Neural cell (in vitro differentiated cells): ENCODE measurements around the gene COBL. TPM values are rescaled to one million over a fixed set of nuclear protein-coding genes. Genes with fewer than 3 reads are reported as not detected.

ENCODE experiments used
- H2AFZ ChIP-seq: fragments of 200-600, 300-800 bp; sonication (generic), shearing (Covaris generic); 2 replicates; pipeline ENCODE4 v1.6.0; 2014; ENCODE audit warnings: low read depth, mild to moderate bottlenecking, antibody characterized with exemption, low read length, moderate library complexity
- H3F3A ChIP-seq: fragments of 200-600 bp; shearing (Covaris generic); 2 replicates; pipeline ENCODE4 v1.6.1; 2016; ENCODE audit warnings: mild to moderate bottlenecking, moderate library complexity, mixed read lengths, antibody characterized with exemption, low read length; ENCODE audit not compliant: insufficient read depth, poor library complexity, severe bottlenecking
- H3K27ac ChIP-seq: fragments of 200-600, 300-800 bp; sonication (generic), shearing (Covaris generic); 2 replicates; pipeline ENCODE4 v1.5.1; 2014; ENCODE audit warnings: mild to moderate bottlenecking, low read length, moderate library complexity
- H3K27me3 ChIP-seq: fragments of 300-800, 200-600 bp; sonication (generic), shearing (Covaris generic); 2 replicates; pipeline ENCODE4 v1.6.0; 2014; ENCODE audit warnings: mild to moderate bottlenecking, low read depth, low read length, moderate library complexity; ENCODE audit not compliant: insufficient read depth
- H3K36me3 ChIP-seq: fragments of 300-800, 200-600 bp; sonication (generic), shearing (Covaris generic); 2 replicates; pipeline ENCODE4 v1.5.1; 2014; ENCODE audit warnings: mild to moderate bottlenecking, antibody characterized with exemption, low read length, moderate library complexity; ENCODE audit not compliant: insufficient read depth
- H3K4me2 ChIP-seq: fragments of 300-800, 200-600 bp; sonication (generic), shearing (Covaris generic); 2 replicates; pipeline ENCODE4 v1.6.0; 2014; ENCODE audit warnings: mild to moderate bottlenecking, low read length
- H3K4me3 ChIP-seq: fragments of 300-800, 200-600 bp; sonication (generic), shearing (Covaris generic); 2 replicates; pipeline ENCODE4 v1.5.1; 2014; ENCODE audit warnings: mild to moderate bottlenecking, low read length, moderate library complexity
- H3K79me2 ChIP-seq: fragments of 200-600 bp; shearing (Covaris generic); replicated peaks from 2 replicates; pipeline ENCODE4 v1.6.0; 2014; ENCODE audit warnings: mild to moderate bottlenecking, low read length, moderate library complexity; ENCODE audit not compliant: insufficient read depth
- H3K9ac ChIP-seq: fragments of 300-800, 200-600 bp; sonication (generic), shearing (Covaris generic); 2 replicates; pipeline ENCODE4 v1.6.1; 2016; ENCODE audit warnings: mild to moderate bottlenecking, low read length, mixed read lengths
- H3K9me2 ChIP-seq: fragments of 200-600 bp; shearing (Covaris generic); 2 replicates; pipeline ENCODE4 v1.6.1; 2016; ENCODE audit warnings: mild to moderate bottlenecking, low read length, mixed read lengths; ENCODE audit not compliant: insufficient read depth
- H3K9me3 ChIP-seq: fragments of 200-600, 300-800 bp; sonication (generic), shearing (Covaris generic); 2 replicates; pipeline ENCODE4 v1.6.1; 2016; ENCODE audit warnings: mild to moderate bottlenecking, mixed run types, low read length, moderate library complexity, mixed read lengths
- H4K20me1 ChIP-seq: fragments of 200-600 bp; shearing (Covaris generic); 2 replicates; pipeline ENCODE4 v1.6.1; 2016; ENCODE audit warnings: mild to moderate bottlenecking, mixed run types; ENCODE audit not compliant: insufficient read depth
- EP300 ChIP-seq: fragments of 450-650 bp; conservative IDR thresholded peaks from 2 replicates; pipeline ENCODE4 v1.6.1; 2014; ENCODE audit warnings: antibody characterized with exemption, mild to moderate bottlenecking, moderate library complexity; ENCODE audit not compliant: poor library complexity, severe bottlenecking
- EZH2 ChIP-seq: fragments of 200-600, 300-800 bp; shearing (Covaris generic), sonication (generic); IDR thresholded peaks from 2 replicates; pipeline ENCODE4 v1.6.1; 2014; ENCODE audit warnings: antibody characterized with exemption, low read length, borderline replicate concordance, mild to moderate bottlenecking; ENCODE audit not compliant: insufficient read depth, poor library complexity, severe bottlenecking
- POLR2AphosphoS5 ChIP-seq: IDR thresholded peaks from 2 replicates; pipeline ENCODE4 v1.6.1; 2012
- RAD21 ChIP-seq: fragments of 450-650 bp; conservative IDR thresholded peaks from 2 replicates; pipeline ENCODE4 v1.6.1; 2014; ENCODE audit warnings: antibody characterized with exemption, mild to moderate bottlenecking, moderate library complexity
- SMC3 ChIP-seq: fragments of 450-650 bp; conservative IDR thresholded peaks from 2 replicates; pipeline ENCODE4 v1.6.1; 2014; ENCODE audit warnings: antibody characterized with exemption, mild to moderate bottlenecking, moderate library complexity; ENCODE audit not compliant: poor library complexity
- TAF1 ChIP-seq: IDR thresholded peaks from 2 replicates; pipeline ENCODE4 v1.6.1; 2012; ENCODE audit warnings: low read depth
- polyA plus RNA-seq: library from polyadenylated mRNA; depleted of rRNA; stranded (reverse); fragments of >200 nt; gene quantifications from 2 replicates; pipeline ENCODE4 v1.2.3, GENCODE V29; 2014
- TF ChIP-seq, protein P1 (sequence below): IDR thresholded peaks from 2 replicates; pipeline ENCODE4 v1.6.1; 2012; ENCODE audit warnings: borderline replicate concordance

COBL gene
- polyA plus RNA-seq, 1 donor from 2014 or later: 0.12 TPM

DNA sequence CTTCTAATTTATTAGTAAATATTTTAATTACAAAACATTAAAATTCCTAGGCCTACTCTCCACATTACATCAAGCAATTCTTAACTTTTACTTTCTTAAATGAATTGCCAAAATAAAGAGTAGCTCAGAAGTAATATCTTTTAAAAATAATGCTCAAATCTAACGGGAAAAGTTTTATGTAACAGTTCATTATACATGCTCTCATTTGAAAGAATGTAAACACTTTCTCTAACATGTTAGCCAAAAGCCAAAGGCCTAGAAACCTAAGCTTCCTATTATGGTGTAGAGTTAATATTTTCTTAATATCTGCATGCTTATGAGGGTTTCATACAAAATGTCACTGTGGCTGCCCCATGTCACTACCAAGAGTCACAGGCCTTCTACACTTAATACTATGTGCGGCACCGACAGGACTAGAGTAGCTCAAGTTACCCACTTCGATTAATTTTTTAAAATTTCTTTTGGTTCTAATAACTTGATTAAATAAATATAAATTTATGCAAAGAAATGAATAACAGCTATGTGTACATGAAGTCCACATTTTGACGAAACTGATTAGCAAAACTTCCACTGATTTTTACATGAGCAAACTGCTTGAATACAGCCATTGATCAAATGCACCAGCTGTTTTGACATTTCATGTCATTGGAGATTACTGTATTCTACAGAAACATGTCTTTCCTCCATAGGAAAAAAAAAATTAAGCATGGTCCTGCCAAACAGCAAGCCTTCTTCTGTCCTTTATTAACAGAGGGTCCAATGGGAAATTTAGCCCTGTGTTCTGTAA is 3.5 kb downstream of the COBL start:
- Histone ChIP-seq H3K9me3 (no peaks in the 10 kb centered on the region), H2AFZ (no peak overlapping the region), H3K27ac (no peak overlapping the region), H3K79me2 (no peaks in the 10 kb centered on the region), H3K4me2 (no peak overlapping the region), H3F3A (no peaks in the 10 kb centered on the region), H3K36me3 (no peaks in the 10 kb centered on the region), H4K20me1 (no peaks in the 10 kb centered on the region), H3K27me3 (peaks cover 51% of the 10 kb centered on the region), H3K4me3 (no peak overlapping the region), H3K9me2 (no peaks in the 10 kb centered on the region), H3K9ac (no peak overlapping the region)
- no peak for TF ChIP-seq EZH2
- TF ChIP-seq RAD21: no peak
- no peak for TF ChIP-seq POLR2AphosphoS5
- TF ChIP-seq, protein P1, sequence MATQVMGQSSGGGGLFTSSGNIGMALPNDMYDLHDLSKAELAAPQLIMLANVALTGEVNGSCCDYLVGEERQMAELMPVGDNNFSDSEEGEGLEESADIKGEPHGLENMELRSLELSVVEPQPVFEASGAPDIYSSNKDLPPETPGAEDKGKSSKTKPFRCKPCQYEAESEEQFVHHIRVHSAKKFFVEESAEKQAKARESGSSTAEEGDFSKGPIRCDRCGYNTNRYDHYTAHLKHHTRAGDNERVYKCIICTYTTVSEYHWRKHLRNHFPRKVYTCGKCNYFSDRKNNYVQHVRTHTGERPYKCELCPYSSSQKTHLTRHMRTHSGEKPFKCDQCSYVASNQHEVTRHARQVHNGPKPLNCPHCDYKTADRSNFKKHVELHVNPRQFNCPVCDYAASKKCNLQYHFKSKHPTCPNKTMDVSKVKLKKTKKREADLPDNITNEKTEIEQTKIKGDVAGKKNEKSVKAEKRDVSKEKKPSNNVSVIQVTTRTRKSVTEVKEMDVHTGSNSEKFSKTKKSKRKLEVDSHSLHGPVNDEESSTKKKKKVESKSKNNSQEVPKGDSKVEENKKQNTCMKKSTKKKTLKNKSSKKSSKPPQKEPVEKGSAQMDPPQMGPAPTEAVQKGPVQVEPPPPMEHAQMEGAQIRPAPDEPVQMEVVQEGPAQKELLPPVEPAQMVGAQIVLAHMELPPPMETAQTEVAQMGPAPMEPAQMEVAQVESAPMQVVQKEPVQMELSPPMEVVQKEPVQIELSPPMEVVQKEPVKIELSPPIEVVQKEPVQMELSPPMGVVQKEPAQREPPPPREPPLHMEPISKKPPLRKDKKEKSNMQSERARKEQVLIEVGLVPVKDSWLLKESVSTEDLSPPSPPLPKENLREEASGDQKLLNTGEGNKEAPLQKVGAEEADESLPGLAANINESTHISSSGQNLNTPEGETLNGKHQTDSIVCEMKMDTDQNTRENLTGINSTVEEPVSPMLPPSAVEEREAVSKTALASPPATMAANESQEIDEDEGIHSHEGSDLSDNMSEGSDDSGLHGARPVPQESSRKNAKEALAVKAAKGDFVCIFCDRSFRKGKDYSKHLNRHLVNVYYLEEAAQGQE: no peak

DNA sequence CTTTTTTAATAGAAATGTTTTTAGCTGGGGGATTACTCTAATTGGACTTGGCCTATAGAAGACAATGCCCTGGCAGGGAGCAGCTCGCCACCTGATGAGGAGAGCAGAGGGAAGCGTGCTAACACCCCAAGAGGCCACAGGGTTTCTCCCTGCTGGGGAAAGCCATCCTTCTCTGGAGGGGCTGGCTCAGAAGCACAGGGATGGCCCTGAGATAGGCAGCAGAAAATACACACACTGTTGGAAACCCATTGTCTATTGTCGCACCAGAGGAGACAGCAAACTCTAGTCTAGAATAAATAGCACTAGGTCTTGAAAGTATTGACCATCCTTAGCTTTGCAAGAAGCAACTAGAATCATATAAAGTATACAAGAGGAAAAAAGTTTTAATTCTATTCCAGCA is 5.4 kb downstream of the COBL start:
- no peak overlapping the region for H3K4me3 ChIP-seq
- no peaks in the 10 kb centered on the region for H3K79me2 ChIP-seq
- H3K27ac ChIP-seq: no peak overlapping the region
- H3K27me3 ChIP-seq: peaks cover 33% of the 10 kb centered on the region
- H3F3A ChIP-seq: no peaks in the 10 kb centered on the region
- no peaks in the 10 kb centered on the region for H4K20me1 ChIP-seq
- TF ChIP-seq EP300 (no peak), EZH2 (no peak), SMC3 (no peak), TAF1 (no peak)
- no peaks in the 10 kb centered on the region for H3K36me3 ChIP-seq
- H3K9me2 ChIP-seq: no peaks in the 10 kb centered on the region
- no peaks in the 10 kb centered on the region for H3K9me3 ChIP-seq
- no peak overlapping the region for H2AFZ ChIP-seq
- H3K9ac ChIP-seq: no peak overlapping the region
- no peak overlapping the region for H3K4me2 ChIP-seq

DNA sequence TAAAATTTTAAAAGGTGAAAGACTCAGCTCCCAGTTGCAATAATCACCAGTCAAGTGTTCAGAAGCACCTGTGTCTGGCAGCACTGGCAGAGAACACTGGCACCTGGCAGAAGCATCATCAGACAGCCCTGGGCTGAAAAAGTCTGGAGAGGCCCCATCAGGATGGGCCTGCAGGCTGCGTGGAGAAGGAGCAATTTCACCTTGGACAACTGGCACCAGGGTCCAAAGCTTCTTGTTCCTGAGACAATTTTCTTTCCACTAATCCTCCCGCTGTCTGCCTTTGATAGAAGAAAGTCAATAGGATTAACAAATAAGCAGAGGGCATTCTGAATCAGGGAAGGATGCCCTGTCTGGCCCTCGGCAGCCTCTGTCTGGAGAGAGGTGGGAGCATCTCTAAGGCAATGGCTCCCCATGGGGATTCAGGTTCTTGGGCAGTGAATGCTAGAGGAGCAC is 6.5 kb downstream of the COBL start:
- peaks cover 23% of the 10 kb centered on the region for H3K27me3 ChIP-seq
- no peak overlapping the region for H3K4me3 ChIP-seq
- H3K9me3 ChIP-seq: no peaks in the 10 kb centered on the region
- H3K9me2 ChIP-seq: no peaks in the 10 kb centered on the region
- H3K4me2 ChIP-seq: no peak overlapping the region
- H3K36me3 ChIP-seq: no peaks in the 10 kb centered on the region
- no peaks in the 10 kb centered on the region for H4K20me1 ChIP-seq
- no peak overlapping the region for H3K9ac ChIP-seq
- H3K79me2 ChIP-seq: no peaks in the 10 kb centered on the region
- H3K27ac ChIP-seq: no peak overlapping the region
- no peak for TF ChIP-seq EZH2
- no peaks in the 10 kb centered on the region for H3F3A ChIP-seq
- no peak overlapping the region for H2AFZ ChIP-seq
